CD14-positive monocyte (primary cell): ENCODE measurements around the gene GREM2. TPM values are rescaled to one million over a fixed set of nuclear protein-coding genes. Genes with fewer than 3 reads are reported as not detected.

ENCODE experiments used
- DNase-seq, 3 donors: peaks; one replicate each; pipeline ENCODE4 v3.0.0-alpha.2; 2011 to 2022
- H2AFZ ChIP-seq: 2 replicates; pipeline ENCODE4 v1.6.0; 2012; ENCODE audit warnings: mild to moderate bottlenecking, low read depth, low read length, inconsistent platforms; ENCODE audit not compliant: insufficient read depth, poor library complexity, severe bottlenecking
- H3K27ac ChIP-seq, 2 donors: 1 replicate in 1 of 2; 2 replicates in 1 of 2; pipeline ENCODE4 v1.5.1; 2012 to 2013; ENCODE audit warnings: low read length in 2 of 2, control low read depth in 1 of 2, inconsistent platforms in 1 of 2, low read depth in 1 of 2, mild to moderate bottlenecking in 1 of 2
- H3K27me3 ChIP-seq, 2 donors: one replicate each; pipeline versions ENCODE4 v1.6.0 to v1.6.1; 2011 to 2013; ENCODE audit warnings: low read length in 2 of 2; ENCODE audit not compliant: control insufficient read depth in 2 of 2, insufficient read depth in 2 of 2
- H3K36me3 ChIP-seq, 2 donors: replicated peaks in 1 of 2; 1 replicate in 1 of 2; 2 replicates in 1 of 2; pipeline versions ENCODE4 v1.5.1 to v1.6.1; 2012 to 2013; ENCODE audit warnings: low read length in 2 of 2, control low read depth in 1 of 2, inconsistent platforms in 1 of 2, mild to moderate bottlenecking in 1 of 2; ENCODE audit not compliant: insufficient read depth in 2 of 2, control insufficient read depth in 1 of 2
- H3K4me1 ChIP-seq, 2 donors: 1 replicate in 1 of 2; 2 replicates in 1 of 2; pipeline versions ENCODE4 v1.5.1 to v1.6.1; 2012 to 2013; ENCODE audit warnings: low read length in 2 of 2, control low read depth in 1 of 2, inconsistent platforms in 1 of 2, mild to moderate bottlenecking in 1 of 2, moderate library complexity in 1 of 2; ENCODE audit not compliant: insufficient read depth in 2 of 2, control insufficient read depth in 1 of 2
- H3K4me2 ChIP-seq: replicated peaks from 2 replicates; pipeline ENCODE3; 2012; ENCODE audit warnings: low read length, moderate library complexity, mild to moderate bottlenecking; ENCODE audit not compliant: poor library complexity, severe bottlenecking; ENCODE audit errors: extremely low read depth
- H3K4me3 ChIP-seq, 3 experiments: fragments of 200-600 bp in 1 of 3; sonication (generic) in 1 of 3; replicated peaks in 1 of 3; 1 replicate in 2 of 3; 2 replicates in 1 of 3; pipeline ENCODE4 v1.5.1; 2011 to 2013; ENCODE audit warnings: low read length in 3 of 3, mild to moderate bottlenecking in 3 of 3, control low read depth in 2 of 3, low read depth in 2 of 3, inconsistent platforms in 1 of 3, moderate library complexity in 1 of 3
- H3K79me2 ChIP-seq: 2 replicates; pipeline ENCODE4 v1.6.0; 2012; ENCODE audit warnings: mild to moderate bottlenecking, control low read depth, inconsistent platforms, low read length, moderate library complexity; ENCODE audit not compliant: insufficient read depth
- H3K9ac ChIP-seq: 2 replicates; pipeline ENCODE4 v1.6.0; 2017; ENCODE audit warnings: low read length, mild to moderate bottlenecking; ENCODE audit not compliant: insufficient read depth, poor library complexity, severe bottlenecking
- H3K9me3 ChIP-seq, 2 donors: replicated peaks in 1 of 2; 1 replicate in 1 of 2; 2 replicates in 1 of 2; pipeline versions ENCODE4 v1.5.1 to v1.6.1; 2012 to 2013; ENCODE audit warnings: low read length in 2 of 2, control low read depth in 1 of 2; ENCODE audit not compliant: control insufficient read depth in 1 of 2, insufficient read depth in 1 of 2
- H4K20me1 ChIP-seq: 2 replicates; pipeline ENCODE4 v1.6.0; 2012; ENCODE audit warnings: mild to moderate bottlenecking, low read length, control low read depth, moderate library complexity; ENCODE audit not compliant: insufficient read depth
- H3K27ac Mint-ChIP-seq, 7 donors: one replicate each; pipeline ENCODE4 v1.8.0; 2020; ENCODE audit warnings: mild to moderate bottlenecking in 7 of 7, mixed read lengths in 7 of 7, moderate library complexity in 6 of 7, inconsistent platforms in 2 of 7
- H3K27me3 Mint-ChIP-seq, 3 donors: one replicate each; pipeline ENCODE4 v1.8.0; 2021 to 2022; ENCODE audit warnings: low read depth in 3 of 3, mild to moderate bottlenecking in 3 of 3, mixed read lengths in 3 of 3, moderate library complexity in 3 of 3, inconsistent platforms in 1 of 3
- H3K36me3 Mint-ChIP-seq, 2 donors: one replicate each; pipeline ENCODE4 v1.8.0; 2020; ENCODE audit warnings: mixed read lengths in 2 of 2, inconsistent platforms in 1 of 2, mild to moderate bottlenecking in 1 of 2
- H3K4me1 Mint-ChIP-seq: one replicate; pipeline ENCODE4 v1.8.0; 2020; ENCODE audit warnings: mild to moderate bottlenecking, mixed read lengths
- H3K4me3 Mint-ChIP-seq, 2 donors: one replicate each; pipeline ENCODE4 v1.8.0; 2020; ENCODE audit warnings: mild to moderate bottlenecking in 2 of 2, mixed read lengths in 2 of 2, moderate library complexity in 1 of 2
- H3K9me3 Mint-ChIP-seq, 7 donors: one replicate each; pipeline ENCODE4 v1.8.0; 2020 to 2022; ENCODE audit warnings: mixed read lengths in 7 of 7, mild to moderate bottlenecking in 6 of 7, moderate library complexity in 6 of 7, inconsistent platforms in 2 of 7
- WGBS: methylation state at CpG from one replicate; pipeline ENCODE4 v1.1.5; 2013; ENCODE audit warnings: missing lambda C conversion rate; ENCODE audit not compliant: insufficient coverage; 5-methylcytosine and 5-hydroxymethylcytosine counted together
- intact Hi-C, 2 donors: fragments of 100-400 bp; cut with micrococcal nuclease; formaldehyde crosslinking; loops; one replicate each; pipeline versions ENCODE4 v1.15.0 to v1.15.1; 2023
- polyA plus RNA-seq, 3 donors: library from polyadenylated mRNA; depleted of rRNA in 1 of 3; unstranded in 2 of 3; stranded (reverse) in 1 of 3; fragments of 300-500 nt in 2 of 3; fragments of >200 nt in 1 of 3; fragmentation: Illumina TruSeq in 2 of 3; gene quantifications; 1 replicate in 2 of 3; 2 replicates in 1 of 3; pipeline ENCODE4 v1.2.3, GENCODE V29; 2012 to 2021
- TF ChIP-seq, protein P1 (sequence below): fragments of 200-600 bp; IDR thresholded peaks from one replicate; pipeline ENCODE4 v1.8.0; 2022; ENCODE audit warnings: antibody characterized with exemption, mild to moderate bottlenecking

GREM2 gene
- polyA plus RNA-seq, 3 donors = not detected

- Mint-ChIP-seq H3K4me3 (no peak overlapping the region), H3K36me3 (no peaks in the 10 kb centered on the region), H3K27me3 (peaks cover 0 to 5% (median 0%) of the 10 kb centered on the region in 3 donors), H3K4me1 (no peaks in the 10 kb centered on the region), H3K9me3 (peaks cover 0 to 15% (median 5%) of the 10 kb centered on the region in 7 donors), H3K27ac (no peak overlapping the region)
- Histone ChIP-seq H2AFZ (no peak overlapping the region), H3K79me2 (no peaks in the 10 kb centered on the region), H3K9me3 (peaks cover 0 to 7% of the 10 kb centered on the region in 2 donors), H3K36me3 (no peaks in the 10 kb centered on the region), H3K9ac (no peak overlapping the region), H3K27ac (no peak overlapping the region), H3K4me1 (no peaks in the 10 kb centered on the region), H3K4me2 (no peak overlapping the region), H4K20me1 (no peaks in the 10 kb centered on the region), H3K4me3 (no peak overlapping the region), H3K27me3 (no peaks in the 10 kb centered on the region)
- no peak for DNase-seq
- TF ChIP-seq, protein P1, sequence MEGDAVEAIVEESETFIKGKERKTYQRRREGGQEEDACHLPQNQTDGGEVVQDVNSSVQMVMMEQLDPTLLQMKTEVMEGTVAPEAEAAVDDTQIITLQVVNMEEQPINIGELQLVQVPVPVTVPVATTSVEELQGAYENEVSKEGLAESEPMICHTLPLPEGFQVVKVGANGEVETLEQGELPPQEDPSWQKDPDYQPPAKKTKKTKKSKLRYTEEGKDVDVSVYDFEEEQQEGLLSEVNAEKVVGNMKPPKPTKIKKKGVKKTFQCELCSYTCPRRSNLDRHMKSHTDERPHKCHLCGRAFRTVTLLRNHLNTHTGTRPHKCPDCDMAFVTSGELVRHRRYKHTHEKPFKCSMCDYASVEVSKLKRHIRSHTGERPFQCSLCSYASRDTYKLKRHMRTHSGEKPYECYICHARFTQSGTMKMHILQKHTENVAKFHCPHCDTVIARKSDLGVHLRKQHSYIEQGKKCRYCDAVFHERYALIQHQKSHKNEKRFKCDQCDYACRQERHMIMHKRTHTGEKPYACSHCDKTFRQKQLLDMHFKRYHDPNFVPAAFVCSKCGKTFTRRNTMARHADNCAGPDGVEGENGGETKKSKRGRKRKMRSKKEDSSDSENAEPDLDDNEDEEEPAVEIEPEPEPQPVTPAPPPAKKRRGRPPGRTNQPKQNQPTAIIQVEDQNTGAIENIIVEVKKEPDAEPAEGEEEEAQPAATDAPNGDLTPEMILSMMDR = no peak
- intact Hi-C loops = no loop called here
- 75% methylated on average over 1 of the region's 2 CpGs for WGBS
These were observed 110.8 kb downstream of the GREM2 start for GRCh38 chr1:240501115-240501514.

DNA sequence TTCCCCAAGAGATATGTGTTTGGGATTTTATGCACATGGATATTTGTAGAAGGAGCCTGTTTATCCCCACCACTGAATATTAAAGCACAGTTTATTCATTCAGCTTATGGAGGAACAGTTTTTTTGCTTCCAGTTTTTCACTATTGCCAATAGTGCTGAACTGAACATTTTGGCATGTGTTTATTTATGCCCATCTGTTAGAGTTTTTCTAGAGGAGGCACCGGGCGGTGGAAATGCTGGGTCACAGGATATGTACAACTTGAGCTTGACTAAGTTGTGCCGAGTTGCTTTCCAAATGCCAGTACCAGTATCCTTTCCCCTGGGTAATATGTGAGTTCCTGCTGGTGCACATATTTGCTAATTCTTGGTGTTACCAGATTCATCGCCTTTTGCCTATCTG lies 111.3 kb downstream of the GREM2 start:
- intact Hi-C loops = no loop called here
- H4K20me1 ChIP-seq = no peaks in the 10 kb centered on the region
- H3K36me3 ChIP-seq = no peaks in the 10 kb centered on the region
- H3K4me2 ChIP-seq = no peak overlapping the region
- TF ChIP-seq, protein P1 = no peak
- H3K27ac ChIP-seq = no peak overlapping the region
- H3K4me1 ChIP-seq = no peaks in the 10 kb centered on the region
- H3K4me1 Mint-ChIP-seq = no peaks in the 10 kb centered on the region
- H3K9me3 Mint-ChIP-seq = peaks cover 0 to 15% (median 5%) of the 10 kb centered on the region in 7 donors
- no peaks in the 10 kb centered on the region for H3K79me2 ChIP-seq
- no peak overlapping the region for H3K27ac Mint-ChIP-seq
- H3K4me3 Mint-ChIP-seq = no peak overlapping the region
- H3K4me3 ChIP-seq = no peak overlapping the region
- H3K36me3 Mint-ChIP-seq = no peaks in the 10 kb centered on the region
- H3K27me3 ChIP-seq = no peaks in the 10 kb centered on the region
- WGBS = 82% methylated on average over 4 of the region's 4 CpGs
- DNase-seq = no peak
- H3K9ac ChIP-seq = no peak overlapping the region
- peaks cover 0 to 7% of the 10 kb centered on the region in 2 donors for H3K9me3 ChIP-seq
- peaks cover 0 to 5% (median 0%) of the 10 kb centered on the region in 3 donors for H3K27me3 Mint-ChIP-seq
- H2AFZ ChIP-seq = no peak overlapping the region
